ENCODE results near the gene ZSCAN16. TPM values are rescaled to one million over a fixed set of nuclear protein-coding genes. Genes with fewer than 3 reads are reported as not detected.

Gene ZSCAN16
- total and polyA plus RNA-seq, 2 experiments from 2014 or later: 1.2 TPM

DNA sequence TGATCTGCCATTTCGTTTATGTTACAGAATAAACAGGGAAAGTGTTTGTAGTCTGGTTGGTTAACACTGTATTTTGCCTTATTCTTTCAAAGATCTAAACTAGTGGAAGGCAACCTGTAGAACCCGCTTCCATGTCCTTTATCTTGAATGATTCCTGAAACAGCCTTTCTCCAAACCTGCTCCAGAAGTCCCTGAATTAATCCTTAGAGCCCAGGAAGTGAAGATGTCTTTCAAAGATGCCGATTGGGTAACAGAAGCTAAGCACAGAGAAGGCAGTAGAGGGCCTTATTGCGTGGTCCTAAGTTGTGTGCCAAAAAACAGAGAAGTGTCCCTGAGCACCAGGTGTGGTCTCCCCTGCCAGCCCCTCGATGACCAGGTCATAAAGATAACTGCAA, 19.2 kb upstream of the ZSCAN16 start:
- peak overlapping the region; percentile 99 for H2AFZ ChIP-seq
- TF ChIP-seq EZH2 (IDR thresholded peaks at IDR 0.05; ENCODE audit: insufficient read depth, poor library complexity, severe bottlenecking): no peak
- no peak for TF ChIP-seq EZH2phosphoT487 (IDR thresholded peaks at IDR 0.05; ENCODE audit: insufficient read depth, low read depth)
- in situ Hi-C loops (cut with MboI): no loop called here
- H3K9ac ChIP-seq: peak overlapping the region; percentile 74
- peaks cover 18% of the 10 kb centered on the region for H3F3A ChIP-seq (ENCODE audit: insufficient read depth)
- H3K4me2 ChIP-seq (ENCODE audit: unreplicated experiment): peak overlapping the region; percentile 79
- no peaks in the 10 kb centered on the region for H3K36me3 ChIP-seq (ENCODE audit: low read depth)
- H3K27ac ChIP-seq: peak overlapping the region; percentile 41
- H3K4me1 ChIP-seq (ENCODE audit: insufficient read depth): no peaks in the 10 kb centered on the region
- no peaks in the 10 kb centered on the region for H3K9me2 ChIP-seq (ENCODE audit: insufficient read depth)
- H3K27me3 ChIP-seq (replicated peaks; ENCODE audit: insufficient read depth): no peaks in the 10 kb centered on the region
- DNase-seq: peak; percentile 53
- peak overlapping the region; percentile 79 for H3K4me3 ChIP-seq
- no peaks in the 10 kb centered on the region for H3K79me2 ChIP-seq (ENCODE audit: insufficient read depth)
- 22 to 24% methylated on average over 5 of the region's 5 CpGs for WGBS, 2 experiments (ENCODE audit: low coverage in 1 of 2, low lambda C conversion rate in 2 of 2, missing lambda C conversion rate in 2 of 2)
- H3K9me3 ChIP-seq (ENCODE audit: low read depth): no peaks in the 10 kb centered on the region
- no peaks in the 10 kb centered on the region for H4K20me1 ChIP-seq (ENCODE audit: insufficient read depth)

DNA sequence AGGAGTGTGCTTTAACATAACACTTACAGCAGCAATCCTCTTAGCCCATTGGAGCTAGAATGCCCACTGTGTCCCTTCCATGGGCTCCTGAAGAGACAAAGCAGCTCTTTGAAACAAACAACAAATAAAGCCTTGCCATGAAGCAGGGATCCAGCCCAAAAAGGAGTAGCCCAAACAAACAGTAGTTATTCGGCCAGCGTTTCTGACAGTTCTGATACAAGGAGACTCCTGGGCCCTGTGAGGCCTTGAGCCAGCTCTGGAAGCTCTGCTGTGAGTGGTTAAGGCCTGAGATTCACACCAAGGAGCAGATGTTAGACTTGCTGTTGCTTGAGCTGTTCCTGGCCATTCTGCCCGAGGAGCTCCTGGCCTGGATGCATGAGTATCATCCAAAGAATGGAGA, 16.9 kb upstream of the ZSCAN16 start:
- Histone ChIP-seq H3F3A (ENCODE audit: insufficient read depth) (peaks cover 18% of the 10 kb centered on the region), H3K79me2 (ENCODE audit: insufficient read depth) (no peaks in the 10 kb centered on the region), H3K4me1 (ENCODE audit: insufficient read depth) (no peaks in the 10 kb centered on the region), H3K36me3 (ENCODE audit: low read depth) (no peaks in the 10 kb centered on the region), H4K20me1 (ENCODE audit: insufficient read depth) (no peaks in the 10 kb centered on the region), H3K27me3 (replicated peaks; ENCODE audit: insufficient read depth) (no peaks in the 10 kb centered on the region), H3K9me3 (ENCODE audit: low read depth) (no peaks in the 10 kb centered on the region), H2AFZ (no peak overlapping the region), H3K9ac (no peak overlapping the region), H3K4me2 (ENCODE audit: unreplicated experiment) (no peak overlapping the region), H3K27ac (no peak overlapping the region), H3K9me2 (ENCODE audit: insufficient read depth) (no peaks in the 10 kb centered on the region), H3K4me3 (no peak overlapping the region)
- TF ChIP-seq EZH2 (IDR thresholded peaks at IDR 0.05; ENCODE audit: insufficient read depth, poor library complexity, severe bottlenecking) (no peak), EZH2phosphoT487 (IDR thresholded peaks at IDR 0.05; ENCODE audit: insufficient read depth, low read depth) (no peak)
- in situ Hi-C loops (cut with MboI): no loop called here
- 38 to 44% methylated on average over 3 of the region's 3 CpGs for WGBS, 2 experiments (ENCODE audit: low coverage in 1 of 2, low lambda C conversion rate in 2 of 2, missing lambda C conversion rate in 2 of 2)
- DNase-seq: no peak

DNA sequence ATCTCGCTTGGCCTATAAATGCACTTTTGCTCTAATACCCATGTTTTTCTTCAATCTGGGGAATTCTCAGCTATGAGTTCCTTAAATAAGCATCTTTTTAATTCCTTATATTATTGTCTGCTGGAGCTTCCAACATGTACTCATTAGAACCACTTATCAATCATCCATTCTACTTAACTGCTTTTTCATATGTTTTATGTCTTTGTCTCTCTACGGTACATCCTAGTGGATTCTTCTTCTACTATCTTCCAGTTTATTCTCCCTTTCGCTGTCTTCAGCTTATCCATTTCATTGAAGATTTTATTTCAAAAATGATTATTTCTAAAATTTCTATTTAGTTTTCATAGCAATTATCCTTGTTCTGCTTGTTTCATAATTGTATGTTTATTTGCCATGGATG, 12.4 kb upstream of the ZSCAN16 start:
- no peak overlapping the region for H3K4me2 ChIP-seq (ENCODE audit: unreplicated experiment)
- H3K4me3 ChIP-seq: no peak overlapping the region
- H3K27ac ChIP-seq: no peak overlapping the region
- H3K4me1 ChIP-seq (ENCODE audit: insufficient read depth): no peaks in the 10 kb centered on the region
- no peaks in the 10 kb centered on the region for H3F3A ChIP-seq (ENCODE audit: insufficient read depth)
- no peaks in the 10 kb centered on the region for H3K9me3 ChIP-seq (ENCODE audit: low read depth)
- DNase-seq: no peak
- H3K36me3 ChIP-seq (ENCODE audit: low read depth): peaks cover 14% of the 10 kb centered on the region
- 96 to 97% methylated on average over 3 of the region's 3 CpGs for WGBS, 2 experiments (ENCODE audit: low coverage in 1 of 2, low lambda C conversion rate in 2 of 2, missing lambda C conversion rate in 2 of 2)
- H3K9me2 ChIP-seq (ENCODE audit: insufficient read depth): no peaks in the 10 kb centered on the region
- no peaks in the 10 kb centered on the region for H3K27me3 ChIP-seq (replicated peaks; ENCODE audit: insufficient read depth)
- TF ChIP-seq EZH2phosphoT487 (IDR thresholded peaks at IDR 0.05; ENCODE audit: insufficient read depth, low read depth) (no peak), EZH2 (IDR thresholded peaks at IDR 0.05; ENCODE audit: insufficient read depth, poor library complexity, severe bottlenecking) (no peak)
- H4K20me1 ChIP-seq (ENCODE audit: insufficient read depth): no peaks in the 10 kb centered on the region
- H3K79me2 ChIP-seq (ENCODE audit: insufficient read depth): no peaks in the 10 kb centered on the region
- in situ Hi-C loops (cut with MboI): no loop called here
- H3K9ac ChIP-seq: no peak overlapping the region
- H2AFZ ChIP-seq: no peak overlapping the region

DNA sequence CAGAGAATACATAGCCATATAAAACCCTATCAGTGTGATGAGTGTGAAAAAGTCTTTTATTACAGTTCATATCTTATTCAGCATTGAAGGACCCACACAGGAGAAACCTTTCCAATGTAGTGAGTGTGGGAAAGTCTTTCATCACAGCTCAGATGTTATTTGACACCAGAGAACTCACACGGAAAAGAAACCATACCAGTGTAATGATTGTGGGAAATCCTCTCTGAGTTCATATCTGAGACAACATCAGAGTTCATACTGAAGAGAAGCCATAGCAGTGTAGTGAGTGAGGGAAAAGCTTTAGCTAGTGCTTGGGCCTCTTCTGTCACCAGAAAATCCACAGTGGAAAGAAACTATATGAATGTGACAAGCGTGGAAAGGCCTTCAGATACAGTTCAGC, 8.6 kb upstream of the ZSCAN16 start:
- Histone ChIP-seq H3K4me1 (ENCODE audit: insufficient read depth) (no peaks in the 10 kb centered on the region), H3K27ac (no peak overlapping the region), H3K9ac (no peak overlapping the region), H3K9me3 (ENCODE audit: low read depth) (no peaks in the 10 kb centered on the region), H3K9me2 (ENCODE audit: insufficient read depth) (no peaks in the 10 kb centered on the region), H3K4me2 (ENCODE audit: unreplicated experiment) (no peak overlapping the region), H3K36me3 (ENCODE audit: low read depth) (peaks cover 33% of the 10 kb centered on the region), H4K20me1 (ENCODE audit: insufficient read depth) (no peaks in the 10 kb centered on the region), H2AFZ (no peak overlapping the region), H3K4me3 (no peak overlapping the region), H3K79me2 (ENCODE audit: insufficient read depth) (no peaks in the 10 kb centered on the region), H3K27me3 (replicated peaks; ENCODE audit: insufficient read depth) (no peaks in the 10 kb centered on the region), H3F3A (ENCODE audit: insufficient read depth) (no peaks in the 10 kb centered on the region)
- in situ Hi-C loops (cut with MboI): no loop called here
- TF ChIP-seq EZH2phosphoT487 (IDR thresholded peaks at IDR 0.05; ENCODE audit: insufficient read depth, low read depth) (no peak), EZH2 (IDR thresholded peaks at IDR 0.05; ENCODE audit: insufficient read depth, poor library complexity, severe bottlenecking) (no peak)
- 47 to 48% methylated on average over 2 of the region's 2 CpGs for WGBS, 2 experiments (ENCODE audit: low coverage in 1 of 2, low lambda C conversion rate in 2 of 2, missing lambda C conversion rate in 2 of 2)
- no peak for DNase-seq

Measured in GM23248 (cell line).